GM12875 (cell line): ENCODE measurements around the gene MYLK.

ENCODE experiments used
- H3K4me3 ChIP-seq: one replicate; pipeline ENCODE4 v1.5.1; 2011; ENCODE audit warnings: low read depth, low read length, control low read depth
- CTCF ChIP-seq: IDR thresholded peaks from 2 replicates; pipeline ENCODE4 v1.5.1; 2011; ENCODE audit warnings: low read depth, mild to moderate bottlenecking, control low read depth, inconsistent platforms, low read length, moderate library complexity, borderline replicate concordance; ENCODE audit not compliant: insufficient read depth

MYLK gene

GRCh38 chr3:123687286-123687685 is 196.8 kb downstream of the MYLK start:
- no peak overlapping the region for H3K4me3 ChIP-seq
- no peak for TF ChIP-seq CTCF

DNA sequence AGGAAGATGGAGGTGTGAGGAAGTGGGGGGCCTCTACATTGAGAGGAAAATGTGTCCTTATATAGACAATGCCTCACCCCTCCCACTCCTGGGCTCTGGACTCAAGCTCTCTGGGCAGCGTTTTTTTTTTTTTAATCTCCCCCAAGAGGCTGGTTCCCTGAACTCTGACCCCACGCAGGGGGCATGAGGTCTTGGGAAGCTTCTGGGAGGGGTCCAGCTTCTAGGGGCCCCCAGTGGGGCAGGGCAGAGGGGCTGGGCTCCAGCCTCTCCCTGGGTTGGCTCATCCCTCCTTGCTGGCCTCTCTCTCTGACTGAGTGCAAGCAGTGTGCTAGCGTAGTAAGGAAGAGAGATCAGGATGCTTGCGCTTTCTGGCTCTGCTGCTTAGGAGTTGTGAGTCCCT is 197.9 kb downstream of the MYLK start:
- no peak for TF ChIP-seq CTCF
- no peak overlapping the region for H3K4me3 ChIP-seq

DNA sequence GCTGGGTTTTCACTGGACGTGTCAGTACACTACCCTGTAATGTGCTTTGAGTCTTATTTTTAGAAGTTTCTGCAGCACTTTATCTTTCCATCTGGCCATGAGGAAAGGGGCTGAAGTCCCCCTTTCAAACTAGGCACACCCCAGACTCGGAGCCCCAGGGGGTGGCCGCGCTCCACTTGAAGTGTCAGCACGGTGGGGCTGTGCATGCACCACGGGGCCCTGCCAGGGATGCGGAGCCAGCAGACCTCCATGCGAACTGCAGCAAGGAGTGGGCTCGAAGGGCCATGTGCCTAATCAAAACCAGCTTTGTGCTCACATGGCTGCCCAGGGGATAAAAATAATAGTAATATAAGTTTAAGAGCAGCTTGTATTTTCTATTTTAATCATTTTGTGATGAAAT is 198.4 kb downstream of the MYLK start:
- no peak overlapping the region for H3K4me3 ChIP-seq
- no peak for TF ChIP-seq CTCF

DNA sequence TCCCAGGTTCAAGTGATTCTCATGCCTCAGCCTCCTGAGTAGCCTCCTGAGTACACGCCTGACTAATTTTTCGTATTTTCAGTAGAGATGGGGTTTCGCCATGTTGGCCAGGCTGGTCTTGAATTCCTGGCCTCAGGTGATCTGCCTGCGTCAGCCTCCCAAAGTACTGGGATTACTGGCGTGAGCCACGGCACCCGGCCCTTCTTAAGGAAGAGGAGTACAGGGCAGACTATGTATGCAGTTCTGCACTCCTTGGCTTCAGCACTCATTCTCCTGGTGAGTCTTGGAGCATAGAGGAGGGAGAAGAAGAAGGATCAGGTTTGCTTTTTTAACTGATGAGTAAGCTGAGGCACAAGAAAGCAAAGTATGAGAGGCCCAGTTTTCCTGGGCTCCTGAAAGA is 199.5 kb downstream of the MYLK start:
- no peak overlapping the region for H3K4me3 ChIP-seq
- TF ChIP-seq CTCF, result no peak

DNA sequence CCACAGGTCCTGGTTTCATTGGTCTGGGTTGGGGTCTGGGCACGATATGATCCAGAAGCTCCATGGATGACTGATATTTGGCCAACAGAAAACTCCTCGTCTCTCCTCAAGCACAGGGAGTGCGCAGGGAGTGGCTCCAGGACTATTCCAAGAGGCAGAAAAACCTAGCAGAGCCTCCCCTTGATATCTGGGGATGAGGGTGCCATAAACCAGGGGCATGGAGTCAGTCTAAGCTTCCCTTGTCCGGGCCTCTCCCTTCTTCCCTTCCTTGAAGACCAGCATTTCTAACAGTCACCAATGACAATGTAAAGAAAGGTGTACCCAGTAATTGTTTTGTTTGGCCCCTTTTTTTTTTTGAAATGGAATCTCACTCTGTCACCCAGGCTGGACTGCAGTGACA is 199.9 kb downstream of the MYLK start:
- TF ChIP-seq CTCF, result no peak
- no peak overlapping the region for H3K4me3 ChIP-seq

GRCh38 chr3:123683505-123684154 is 200.5 kb downstream of the MYLK start:
- TF ChIP-seq CTCF, result no peak
- no peak overlapping the region for H3K4me3 ChIP-seq

DNA sequence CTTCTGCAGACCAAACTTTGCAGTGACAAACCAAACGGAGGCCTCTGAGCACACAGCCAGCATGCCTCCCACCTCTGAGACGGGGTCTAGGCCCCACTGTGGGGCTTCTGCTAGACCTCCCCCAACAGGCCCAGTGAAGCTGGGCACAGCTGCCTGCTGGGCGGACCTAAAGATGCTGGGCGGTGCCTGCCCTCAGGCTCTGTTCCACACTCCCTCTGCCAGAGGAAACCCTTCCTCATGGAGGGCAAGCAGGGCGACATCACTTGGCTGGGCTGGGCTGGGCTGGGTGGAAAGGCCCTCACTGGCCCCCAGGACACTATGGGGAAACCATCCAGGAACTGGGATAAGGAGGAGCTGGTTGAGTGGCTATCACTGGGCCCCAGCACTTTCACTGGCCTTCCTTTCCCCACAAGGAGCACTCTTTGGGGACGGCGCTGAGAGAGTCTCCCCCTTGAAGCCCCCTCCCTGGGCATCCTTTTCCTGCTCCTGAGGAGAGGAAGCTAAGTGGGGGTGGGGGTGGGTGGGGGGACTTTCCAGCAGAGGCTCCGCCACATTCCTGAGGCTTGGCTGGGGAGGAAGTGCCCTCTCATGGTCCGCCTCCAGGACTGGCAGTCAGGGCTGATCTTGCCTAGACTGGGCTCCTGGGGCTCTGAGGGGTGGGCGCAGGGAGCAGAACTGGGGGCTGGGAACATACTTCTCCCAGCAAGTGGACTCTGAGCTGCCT is 201.2 kb downstream of the MYLK start:
- H3K4me3 ChIP-seq, result no peak overlapping the region
- no peak for TF ChIP-seq CTCF
